ENCODE data around the gene VCP.

VCP gene

GRCh38 chr9:35060548-35061207 is 11.7 kb downstream of the VCP start:
- Histone ChIP-seq H3K9me3 (ENCODE audit: control insufficient read depth, low read length) (no peaks in the 10 kb centered on the region), H3K27ac (ENCODE audit: insufficient read depth, low read depth, low read length, poor library complexity, severe bottlenecking) (no peak overlapping the region), H3K4me3 (ENCODE audit: insufficient read depth, low read depth, low read length) (no peak overlapping the region), H3K4me1 (ENCODE audit: control insufficient read depth, insufficient read depth, low read length) (no peaks in the 10 kb centered on the region), H3K36me3 (ENCODE audit: control insufficient read depth, insufficient read depth, low read length) (peaks cover 96% of the 10 kb centered on the region), H3K27me3 (ENCODE audit: control insufficient read depth, insufficient read depth, low read length, poor library complexity, severe bottlenecking) (no peaks in the 10 kb centered on the region)
- 95 to 98% methylated on average over 11 of the region's 11 CpGs for WGBS, 2 experiments

DNA sequence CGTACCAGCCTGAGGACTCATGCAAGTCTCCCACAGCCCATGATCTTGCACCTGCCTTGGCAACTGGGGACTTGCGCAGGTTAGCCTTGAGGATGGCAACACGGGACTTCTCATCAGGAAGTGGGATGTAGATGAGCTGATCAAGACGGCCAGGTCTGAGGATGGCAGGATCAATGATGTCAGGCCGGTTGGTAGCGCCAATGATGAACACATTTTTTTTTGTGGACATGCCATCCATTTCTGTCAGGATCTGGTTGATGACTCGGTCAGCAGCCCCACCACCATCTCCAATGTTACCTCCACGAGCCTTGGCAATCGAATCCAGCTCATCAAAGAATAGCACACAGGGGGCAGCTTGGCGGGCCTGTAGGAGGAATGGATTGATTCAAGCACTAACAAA is 13.0 kb downstream of the VCP start:
- Histone ChIP-seq H3K36me3 (ENCODE audit: control insufficient read depth, insufficient read depth, low read length) (peaks cover 92% of the 10 kb centered on the region), H3K27me3 (ENCODE audit: control insufficient read depth, insufficient read depth, low read length, poor library complexity, severe bottlenecking) (no peaks in the 10 kb centered on the region), H3K9me3 (ENCODE audit: control insufficient read depth, low read length) (no peaks in the 10 kb centered on the region), H3K27ac (ENCODE audit: insufficient read depth, low read depth, low read length, poor library complexity, severe bottlenecking) (no peak overlapping the region), H3K4me3 (ENCODE audit: insufficient read depth, low read depth, low read length) (no peak overlapping the region), H3K4me1 (ENCODE audit: control insufficient read depth, insufficient read depth, low read length) (no peaks in the 10 kb centered on the region)
- 96% methylated on average over 10 of the region's 10 CpGs for WGBS, 2 experiments

DNA sequence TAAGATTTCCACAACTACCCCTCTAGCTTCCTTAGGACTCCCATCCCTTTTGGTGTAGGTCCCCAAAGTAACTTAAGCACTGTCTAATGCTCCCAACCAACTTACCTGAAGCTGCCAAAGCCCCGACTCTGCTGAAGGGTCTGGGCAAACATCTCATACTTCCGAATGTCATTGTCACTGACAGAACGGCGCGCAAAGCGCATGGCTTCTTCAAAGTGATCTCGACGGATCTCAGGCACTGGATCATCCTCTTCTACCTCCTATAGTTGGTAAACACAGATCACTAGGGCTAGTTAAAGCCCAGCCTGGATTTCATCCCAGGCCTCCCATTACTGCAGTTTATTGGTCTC is 15.2 kb downstream of the VCP start:
- no peaks in the 10 kb centered on the region for H3K9me3 ChIP-seq (ENCODE audit: control insufficient read depth, low read length)
- peaks cover 76% of the 10 kb centered on the region for H3K36me3 ChIP-seq (ENCODE audit: control insufficient read depth, insufficient read depth, low read length)
- H3K4me1 ChIP-seq (ENCODE audit: control insufficient read depth, insufficient read depth, low read length) = no peaks in the 10 kb centered on the region
- no peak overlapping the region for H3K27ac ChIP-seq (ENCODE audit: insufficient read depth, low read depth, low read length, poor library complexity, severe bottlenecking)
- H3K4me3 ChIP-seq (ENCODE audit: insufficient read depth, low read depth, low read length) = no peak overlapping the region
- H3K27me3 ChIP-seq (ENCODE audit: control insufficient read depth, insufficient read depth, low read length, poor library complexity, severe bottlenecking) = no peaks in the 10 kb centered on the region
- WGBS, 2 experiments = 97 to 98% methylated on average over 8 of the region's 8 CpGs

- Histone ChIP-seq H3K4me3 (ENCODE audit: insufficient read depth, low read depth, low read length) (no peak overlapping the region), H3K36me3 (ENCODE audit: control insufficient read depth, insufficient read depth, low read length) (peaks cover 70% of the 10 kb centered on the region), H3K27me3 (ENCODE audit: control insufficient read depth, insufficient read depth, low read length, poor library complexity, severe bottlenecking) (no peaks in the 10 kb centered on the region), H3K4me1 (ENCODE audit: control insufficient read depth, insufficient read depth, low read length) (no peaks in the 10 kb centered on the region), H3K9me3 (ENCODE audit: control insufficient read depth, low read length) (no peaks in the 10 kb centered on the region), H3K27ac (ENCODE audit: insufficient read depth, low read depth, low read length, poor library complexity, severe bottlenecking) (no peak overlapping the region)
- 94 to 97% methylated on average over 9 of the region's 9 CpGs for WGBS, 2 experiments
Observed at GRCh38 chr9:35056571-35057270, 15.7 kb downstream of the VCP start.

GRCh38 chr9:35054871-35055644 is 17.4 kb downstream of the VCP start:
- H3K36me3 ChIP-seq (ENCODE audit: control insufficient read depth, insufficient read depth, low read length) = peaks cover 54% of the 10 kb centered on the region
- WGBS, 2 experiments = 96% methylated on average over 14 of the region's 14 CpGs

DNA sequence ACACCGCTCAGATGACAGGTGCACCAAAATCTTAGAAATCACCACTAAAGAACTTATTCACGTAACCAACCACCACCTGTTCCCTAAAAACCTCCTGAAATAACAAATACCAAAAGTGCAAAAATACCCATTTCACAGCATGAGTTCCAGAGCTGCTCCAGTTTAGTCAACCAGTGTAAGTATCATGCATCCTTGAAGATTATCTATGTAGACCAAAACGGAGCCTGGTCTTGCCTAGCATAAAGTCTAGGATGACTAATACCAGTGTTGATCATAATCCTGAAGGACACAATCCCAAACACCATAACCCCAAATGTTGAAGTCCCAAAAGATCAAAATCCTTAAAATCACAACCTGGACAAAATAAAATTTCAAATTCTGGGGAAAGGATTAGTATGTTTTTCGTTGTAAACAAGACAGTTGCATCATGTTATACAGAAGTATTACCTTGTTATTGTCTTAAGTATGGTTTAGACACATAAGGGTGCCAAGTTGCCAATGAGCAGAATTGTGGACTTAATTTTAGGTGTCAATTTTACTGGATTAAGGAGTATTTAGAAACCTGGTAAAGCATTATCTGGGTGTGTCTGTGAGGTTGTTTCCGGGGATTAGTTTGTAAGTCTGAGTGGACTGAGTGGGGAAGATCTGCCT is 18.1 kb downstream of the VCP start:
- H3K36me3 ChIP-seq (ENCODE audit: control insufficient read depth, insufficient read depth, low read length) = peaks cover 47% of the 10 kb centered on the region
- H3K27me3 ChIP-seq (ENCODE audit: control insufficient read depth, insufficient read depth, low read length, poor library complexity, severe bottlenecking) = no peaks in the 10 kb centered on the region
- H3K4me1 ChIP-seq (ENCODE audit: control insufficient read depth, insufficient read depth, low read length) = no peaks in the 10 kb centered on the region
- H3K4me3 ChIP-seq (ENCODE audit: insufficient read depth, low read depth, low read length) = no peak overlapping the region
- H3K9me3 ChIP-seq (ENCODE audit: control insufficient read depth, low read length) = no peaks in the 10 kb centered on the region
- WGBS, 2 experiments = 57 to 69% methylated on average over 4 to 5 of the region's 5 CpGs
- H3K27ac ChIP-seq (ENCODE audit: insufficient read depth, low read depth, low read length, poor library complexity, severe bottlenecking) = no peak overlapping the region

More at GRCh38 chr9:35054871-35055644, 17.4 kb downstream of the VCP start:
- no peaks in the 10 kb centered on the region for H3K4me1 ChIP-seq (ENCODE audit: control insufficient read depth, insufficient read depth, low read length)
- no peak overlapping the region for H3K4me3 ChIP-seq (ENCODE audit: insufficient read depth, low read depth, low read length)
- H3K9me3 ChIP-seq (ENCODE audit: control insufficient read depth, low read length) = no peaks in the 10 kb centered on the region
- no peak overlapping the region for H3K27ac ChIP-seq (ENCODE audit: insufficient read depth, low read depth, low read length, poor library complexity, severe bottlenecking)
- H3K27me3 ChIP-seq (ENCODE audit: control insufficient read depth, insufficient read depth, low read length, poor library complexity, severe bottlenecking) = no peaks in the 10 kb centered on the region

DNA sequence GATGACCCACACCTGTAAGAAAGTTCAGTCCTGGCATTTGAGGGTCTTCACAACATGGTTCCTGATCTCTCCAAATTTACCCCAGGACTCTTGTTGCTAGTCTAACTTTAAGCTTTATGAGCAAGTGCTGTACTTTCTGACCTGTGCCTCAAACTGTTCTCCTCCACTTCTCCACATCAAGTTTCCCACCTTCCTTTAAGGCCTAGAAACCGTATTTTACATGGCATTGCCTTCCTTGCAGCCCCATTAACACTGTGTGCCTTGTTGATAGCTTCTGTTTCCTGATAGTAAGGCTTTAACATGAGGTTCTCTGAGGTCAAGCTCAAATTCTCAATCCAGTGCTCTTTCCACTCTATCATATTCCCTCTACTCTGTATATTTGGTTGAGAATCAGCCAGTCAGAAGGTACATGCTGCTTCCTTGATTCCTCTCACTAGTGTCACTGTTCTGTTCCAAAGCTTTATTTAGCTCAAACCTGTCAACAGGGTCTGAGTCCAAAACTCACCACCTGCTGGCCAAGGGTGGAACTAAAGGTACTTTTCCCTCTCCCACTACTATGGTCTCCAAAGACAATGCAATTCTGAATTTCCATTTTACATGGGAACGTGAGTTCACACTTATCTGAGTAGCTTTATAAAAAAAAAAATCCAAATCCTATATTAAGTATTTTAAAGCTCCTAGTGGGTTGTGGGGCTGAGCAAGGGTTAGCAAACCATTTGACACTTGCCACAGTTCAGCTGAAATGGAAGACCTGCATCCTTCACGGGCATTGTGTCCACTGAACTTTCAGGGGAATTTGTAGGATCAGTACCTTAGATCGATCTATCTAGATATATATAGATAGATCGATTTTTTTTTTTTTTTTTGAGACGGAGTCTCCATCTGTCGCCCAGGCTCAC is 21.1 kb downstream of the VCP start:
- H3K9me3 ChIP-seq (ENCODE audit: control insufficient read depth, low read length) = no peaks in the 10 kb centered on the region
- peaks cover 18% of the 10 kb centered on the region for H3K36me3 ChIP-seq (ENCODE audit: control insufficient read depth, insufficient read depth, low read length)
- H3K4me1 ChIP-seq (ENCODE audit: control insufficient read depth, insufficient read depth, low read length) = no peaks in the 10 kb centered on the region
- H3K4me3 ChIP-seq (ENCODE audit: insufficient read depth, low read depth, low read length) = no peak overlapping the region
- 90 to 95% methylated on average over 5 to 6 of the region's 7 CpGs for WGBS, 2 experiments
- H3K27me3 ChIP-seq (ENCODE audit: control insufficient read depth, insufficient read depth, low read length, poor library complexity, severe bottlenecking) = no peaks in the 10 kb centered on the region
- no peak overlapping the region for H3K27ac ChIP-seq (ENCODE audit: insufficient read depth, low read depth, low read length, poor library complexity, severe bottlenecking)

DNA sequence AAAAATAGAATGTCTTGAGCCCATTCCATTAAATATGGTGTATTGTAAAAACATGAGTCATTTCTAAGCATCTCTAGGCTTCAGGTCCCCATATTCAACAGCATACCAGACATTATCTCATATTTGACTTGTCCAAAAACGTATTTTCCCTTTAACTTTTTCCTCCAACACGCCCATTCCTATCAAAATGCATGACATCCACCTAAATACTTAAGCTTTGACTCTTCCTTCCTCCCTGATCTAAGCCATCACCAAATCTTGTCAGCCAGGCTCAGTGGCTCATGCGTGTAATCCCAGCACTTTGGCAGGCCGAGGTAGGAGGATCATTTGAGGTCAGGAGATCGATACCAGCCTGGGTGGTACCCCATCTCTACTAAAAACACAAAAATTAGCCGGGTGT is 23.9 kb downstream of the VCP start:
- no peaks in the 10 kb centered on the region for H3K4me1 ChIP-seq (ENCODE audit: control insufficient read depth, insufficient read depth, low read length)
- WGBS, 2 experiments = 96% methylated on average over 6 of the region's 6 CpGs
- H3K4me3 ChIP-seq (ENCODE audit: insufficient read depth, low read depth, low read length) = no peak overlapping the region
- H3K27ac ChIP-seq (ENCODE audit: insufficient read depth, low read depth, low read length, poor library complexity, severe bottlenecking) = no peak overlapping the region
- H3K27me3 ChIP-seq (ENCODE audit: control insufficient read depth, insufficient read depth, low read length, poor library complexity, severe bottlenecking) = no peaks in the 10 kb centered on the region
- H3K36me3 ChIP-seq (ENCODE audit: control insufficient read depth, insufficient read depth, low read length) = no peaks in the 10 kb centered on the region
- H3K9me3 ChIP-seq (ENCODE audit: control insufficient read depth, low read length) = no peaks in the 10 kb centered on the region

DNA sequence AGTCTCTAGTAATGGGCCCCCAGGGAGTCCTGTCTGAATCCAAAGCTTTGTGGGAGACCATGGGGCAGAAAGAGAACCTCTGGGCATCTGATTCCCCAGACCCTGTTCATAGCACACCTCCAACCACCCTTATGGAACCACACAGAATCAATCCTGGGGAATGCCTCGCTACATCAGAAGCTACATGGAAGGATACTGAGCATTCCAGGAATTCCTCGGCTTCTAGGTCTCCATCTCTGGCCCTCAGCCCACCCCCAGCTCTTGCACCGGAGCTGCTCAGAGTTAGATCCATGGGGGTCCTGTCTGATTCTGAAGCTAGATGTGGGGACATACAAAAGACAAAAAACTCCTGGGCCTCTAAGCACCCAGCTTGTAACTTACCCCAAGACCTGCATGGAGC is 28.4 kb downstream of the VCP start:
- Histone ChIP-seq H3K36me3 (ENCODE audit: control insufficient read depth, insufficient read depth, low read length) (no peaks in the 10 kb centered on the region), H3K4me3 (ENCODE audit: insufficient read depth, low read depth, low read length) (no peak overlapping the region), H3K9me3 (ENCODE audit: control insufficient read depth, low read length) (no peaks in the 10 kb centered on the region), H3K27ac (ENCODE audit: insufficient read depth, low read depth, low read length, poor library complexity, severe bottlenecking) (no peak overlapping the region), H3K27me3 (ENCODE audit: control insufficient read depth, insufficient read depth, low read length, poor library complexity, severe bottlenecking) (no peaks in the 10 kb centered on the region), H3K4me1 (ENCODE audit: control insufficient read depth, insufficient read depth, low read length) (no peaks in the 10 kb centered on the region)
- 63 to 72% methylated on average over 3 of the region's 3 CpGs for WGBS, 2 experiments

All from ectodermal cell (in vitro differentiated cells).